Measurements from ENCODE around the gene DYNC2I2. TPM values are rescaled to one million over a fixed set of nuclear protein-coding genes. Genes with fewer than 3 reads are reported as not detected.

DYNC2I2 gene
- total and polyA plus RNA-seq, 2 of the 4 experiments (the other 2 are of a cell fraction) = 33.7 to 37.1 TPM

GRCh38 chr9:128694344-128694743, 37.7 kb upstream of the DYNC2I2 start:
- H3K27ac ChIP-seq (ENCODE audit: insufficient read depth, low read length) = no peak overlapping the region
- H2BK5ac ChIP-seq (ENCODE audit: low read depth, low read length, poor library complexity, severe bottlenecking) = no peak overlapping the region
- H3K9ac ChIP-seq (ENCODE audit: low read depth, low read length) = no peak overlapping the region
- 91% methylated on average over 4 of the region's 6 CpGs; no CpG with 5 or more reads in 1 of the 2 experiments for WGBS, 2 experiments (ENCODE audit: extremely low coverage in 2 of 2, insufficient read length in 1 of 2)
- H3K9me1 ChIP-seq (ENCODE audit: insufficient read depth, low read length) = peaks cover 9% of the 10 kb centered on the region
- no peak overlapping the region for H2AFZ ChIP-seq (replicated peaks; ENCODE audit: low read length, poor library complexity)
- in situ Hi-C loops (cut with MboI; ENCODE audit: low sequenced_read_pairs) (no loop called here), intact Hi-C loops (cut with micrococcal nuclease) (loop anchor here (10.0 kb wide), 1 partner anchor 120 kb away; no protein-coding TSS in a partner anchor), dilution Hi-C loops (cut with HindIII; ENCODE audit: low sequenced_read_pairs, unreplicated experiment) (no loop called here)
- no TSS peak for BruUV-seq (replicated peaks)
- ChIA-PET POLR2A (ENCODE audit: unreplicated experiment) (no interaction called here), CTCF (no interaction called here)
- H2BK15ac ChIP-seq (ENCODE audit: low read depth, low read length) = no peak overlapping the region
- no peak overlapping the region for H3K4me2 ChIP-seq (ENCODE audit: low read depth, low read length)
- no peak overlapping the region for H3K23ac ChIP-seq (ENCODE audit: low read depth, low read length)
- H3K4me3 ChIP-seq (ENCODE audit: insufficient read depth, low read depth, low read length) = no peak overlapping the region
- H3K56ac ChIP-seq (ENCODE audit: extremely low read depth, insufficient read depth, low read length) = no peak overlapping the region
- no peak overlapping the region for H4K91ac ChIP-seq (ENCODE audit: insufficient read depth, low read depth, low read length)
- no peaks in the 10 kb centered on the region for H3K27me3 ChIP-seq (ENCODE audit: control insufficient read depth, insufficient read depth, low read length)
- H3K18ac ChIP-seq (ENCODE audit: low read depth, low read length) = no peak overlapping the region
- TF ChIP-seq RFX5 (IDR thresholded peaks at IDR 0.05; ENCODE audit: low read depth, low read length) = no peak
- TF ChIP-seq MXI1 (IDR thresholded peaks at IDR 0.05; ENCODE audit: borderline replicate concordance, low read depth, low read length) = no peak
- no peak for TF ChIP-seq CHD1 (IDR thresholded peaks at IDR 0.05; ENCODE audit: low read depth, low read length)
- TF ChIP-seq BHLHE40 (IDR thresholded peaks at IDR 0.05; ENCODE audit: low read depth, low read length) = no peak
- TF ChIP-seq RCOR1 (IDR thresholded peaks at IDR 0.05; ENCODE audit: insufficient replicate concordance, low read length) = no peak
- no peak for TF ChIP-seq SMC3 (IDR thresholded peaks at IDR 0.05; ENCODE audit: low read depth, low read length)
- no peak for TF ChIP-seq USF2 (IDR thresholded peaks at IDR 0.05; ENCODE audit: low read depth, low read length)
- no peak for TF ChIP-seq CEBPB (IDR thresholded peaks at IDR 0.05; ENCODE audit: low read depth, low read length)
- no peak for TF ChIP-seq NFE2L2 (IDR thresholded peaks at IDR 0.05; ENCODE audit: low read depth, low read length)
- TF ChIP-seq POLR2A (IDR thresholded peaks at IDR 0.05; ENCODE audit: low read depth, low read length) = no peak
- TF ChIP-seq MAZ (IDR thresholded peaks at IDR 0.05; ENCODE audit: borderline replicate concordance, low read depth, low read length) = no peak
- TF ChIP-seq ELK1 (IDR thresholded peaks at IDR 0.05; ENCODE audit: borderline replicate concordance, low read depth, low read length) = no peak
- TF ChIP-seq FOS (IDR thresholded peaks at IDR 0.05; ENCODE audit: low read depth, low read length) = no peak
- TF ChIP-seq MAFK (IDR thresholded peaks at IDR 0.05; ENCODE audit: low read depth, low read length) = no peak
- TF ChIP-seq CTCF (conservative IDR thresholded peaks at IDR 0.05; ENCODE audit: low read depth, low read length) = no peak
- TF ChIP-seq RAD21 (IDR thresholded peaks at IDR 0.05; ENCODE audit: low read length) = no peak
- H2BK120ac ChIP-seq (ENCODE audit: low read depth, low read length) = no peak overlapping the region
- H2AK5ac ChIP-seq (ENCODE audit: low read depth, low read length) = no peak overlapping the region
- H3K9me3 ChIP-seq (ENCODE audit: control insufficient read depth, insufficient read depth, low read length) = no peaks in the 10 kb centered on the region
- peaks cover 27% of the 10 kb centered on the region for H3K36me3 ChIP-seq (ENCODE audit: control insufficient read depth, insufficient read depth, low read length)
- no peak overlapping the region for H4K8ac ChIP-seq (ENCODE audit: low read depth in 2 of 2, low read length in 2 of 2)
- no peak overlapping the region for H3K14ac ChIP-seq (replicated peaks; ENCODE audit: low read depth, low read length)
- H2AK9ac ChIP-seq (replicated peaks; ENCODE audit: low read depth, low read length, poor library complexity) = no peak overlapping the region
- no peak overlapping the region for H4K5ac ChIP-seq (ENCODE audit: low read depth, low read length)
- H4K20me1 ChIP-seq (ENCODE audit: insufficient read depth, low read length) = peaks cover 25% of the 10 kb centered on the region
- H2BK20ac ChIP-seq (ENCODE audit: low read depth, low read length) = no peak overlapping the region
- no peak for DNase-seq
- H3K4me1 ChIP-seq (ENCODE audit: control insufficient read depth, insufficient read depth, low read length) = no peaks in the 10 kb centered on the region
- H3K4ac ChIP-seq (ENCODE audit: low read depth, low read length) = no peak overlapping the region
- peaks cover 10 to 43% of the 10 kb centered on the region in 2 experiments; a peak in 3 of 4 replicates for H3K79me1 ChIP-seq (ENCODE audit: low read depth in 1 of 2, low read length in 2 of 2)
- no peak for ATAC-seq (ENCODE audit: low read depth)
